ENCODE results near the gene AOC1.

- TF ChIP-seq ATF2 (tag by site-specific recombination; IDR thresholded peaks at IDR 0.05; ENCODE audit: low read depth) = no peak
- no peak for TF ChIP-seq CTCF (tag by site-specific recombination; IDR thresholded peaks at IDR 0.05)
- TF ChIP-seq ZSCAN5A (tag by site-specific recombination; IDR thresholded peaks at IDR 0.05) = no peak
- TF ChIP-seq ZNF138 (tag by site-specific recombination; IDR thresholded peaks at IDR 0.05; ENCODE audit: borderline replicate concordance) = no peak
- no peak for TF ChIP-seq ZNF350 (tag by site-specific recombination; IDR thresholded peaks at IDR 0.05)
- TF ChIP-seq ZNF394 (tag by site-specific recombination; IDR thresholded peaks at IDR 0.05; ENCODE audit: borderline replicate concordance) = no peak
Measured at GRCh38 chr7:150902078-150903033, 50.0 kb downstream of the AOC1 start.
